DOHH2 (cell line): ENCODE data around the gene ORC2.

Experiments
- H3F3A ChIP-seq: fragments of 200-600 bp; sonication (generic), shearing (Covaris generic); 2 replicates; pipeline ENCODE4 v1.6.0; 2016; ENCODE audit warnings: antibody characterized with exemption, mild to moderate bottlenecking; ENCODE audit not compliant: control insufficient read depth, insufficient read depth
- H3K27ac ChIP-seq: fragments of 200-600 bp; sonication (generic); 2 replicates; pipeline ENCODE4 v1.5.1; 2014; ENCODE audit warnings: low read depth, mild to moderate bottlenecking, low read length, moderate library complexity
- H3K27me3 ChIP-seq: fragments of 200-600 bp; sonication (generic); 2 replicates; pipeline ENCODE4 v1.6.1; 2014; ENCODE audit warnings: mild to moderate bottlenecking, low read length, mixed read lengths; ENCODE audit not compliant: control insufficient read depth
- H3K36me3 ChIP-seq: fragments of 200-600 bp; sonication (generic); 2 replicates; pipeline ENCODE4 v1.6.1; 2014; ENCODE audit warnings: mild to moderate bottlenecking, low read length, moderate library complexity, mixed read lengths; ENCODE audit not compliant: control insufficient read depth
- H3K4me1 ChIP-seq: fragments of 200-600 bp; sonication (generic); 2 replicates; pipeline ENCODE4 v1.6.1; 2014; ENCODE audit warnings: mild to moderate bottlenecking, low read length, mixed read lengths; ENCODE audit not compliant: control insufficient read depth
- H3K4me2 ChIP-seq: fragments of 200-600 bp; sonication (generic); 2 replicates; pipeline ENCODE4 v1.6.0; 2014; ENCODE audit warnings: mild to moderate bottlenecking, low read length, moderate library complexity
- H3K4me3 ChIP-seq: fragments of 200-600 bp; sonication (generic); 2 replicates; pipeline ENCODE4 v1.5.1; 2014; ENCODE audit warnings: mild to moderate bottlenecking, low read length, mixed read lengths
- H3K79me2 ChIP-seq: fragments of 200-600 bp; sonication (generic); 2 replicates; pipeline ENCODE4 v1.6.1; 2014; ENCODE audit warnings: mild to moderate bottlenecking, low read length, mixed read lengths; ENCODE audit not compliant: control insufficient read depth
- H3K9me2 ChIP-seq: fragments of 200-600 bp; sonication (generic); replicated peaks from 2 replicates; pipeline ENCODE4 v1.6.1; 2014; ENCODE audit warnings: mild to moderate bottlenecking, low read length, mixed read lengths; ENCODE audit not compliant: control insufficient read depth
- H3K9me3 ChIP-seq: fragments of 200-600 bp; sonication (generic); 2 replicates; pipeline ENCODE4 v1.6.1; 2014; ENCODE audit warnings: antibody characterized with exemption, low read length, mixed read lengths; ENCODE audit not compliant: control insufficient read depth, insufficient read depth
- H4K20me1 ChIP-seq: fragments of 200-600 bp; sonication (generic); 2 replicates; pipeline ENCODE4 v1.6.0; 2014; ENCODE audit warnings: low read depth, mild to moderate bottlenecking, antibody characterized with exemption, low read length, moderate library complexity; ENCODE audit not compliant: control insufficient read depth, insufficient read depth
- EZH2phosphoT487 ChIP-seq: fragments of 200-600 bp; sonication (generic); IDR thresholded peaks from 2 replicates; pipeline ENCODE4 v1.6.1; 2017; ENCODE audit warnings: borderline replicate concordance, mild to moderate bottlenecking, antibody characterized with exemption, low read length, moderate library complexity, mixed read lengths
- TF ChIP-seq, protein P1 (sequence below): fragments of 200-600 bp; sonication (generic); IDR thresholded peaks from one replicate; pipeline ENCODE4 v1.5.1; 2014; ENCODE audit warnings: antibody characterized with exemption, mild to moderate bottlenecking, low read depth, low read length; ENCODE audit not compliant: poor library complexity, severe bottlenecking

The ORC2 gene

DNA sequence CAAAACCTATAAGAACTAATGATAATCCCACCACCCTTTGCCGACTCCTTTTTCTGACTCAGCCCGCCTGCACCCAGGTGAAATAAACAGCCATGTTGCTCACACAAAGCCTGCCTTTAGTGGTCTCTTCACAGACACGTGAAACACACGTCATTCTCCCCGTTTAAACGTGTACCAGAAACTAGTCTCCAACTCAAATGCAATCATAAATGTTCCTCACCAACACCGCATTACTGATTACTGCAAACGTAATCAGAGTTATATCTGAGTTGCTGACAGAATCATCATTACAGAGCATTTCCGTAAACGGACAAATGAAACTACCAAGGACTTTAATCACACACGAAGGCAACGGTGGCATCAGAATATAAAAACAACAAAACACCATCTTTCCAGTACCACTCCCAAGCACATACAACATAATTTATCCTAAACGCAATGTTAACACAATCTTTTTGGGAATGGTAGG lies 100.9 kb downstream of the ORC2 start:
- Histone ChIP-seq H3K4me3 (peak overlapping the region; percentile 98), H3K36me3 (peaks cover 68% of the 10 kb centered on the region), H3K27me3 (no peaks in the 10 kb centered on the region), H3K9me3 (no peaks in the 10 kb centered on the region), H3K4me1 (peaks cover 25% of the 10 kb centered on the region), H4K20me1 (peaks cover 29% of the 10 kb centered on the region), H3K9me2 (no peaks in the 10 kb centered on the region), H3K4me2 (peak overlapping the region; percentile 87), H3K79me2 (peaks cover 70% of the 10 kb centered on the region), H3F3A (peaks cover 29% of the 10 kb centered on the region), H3K27ac (peak overlapping the region; percentile 88)
- TF ChIP-seq, protein P1, sequence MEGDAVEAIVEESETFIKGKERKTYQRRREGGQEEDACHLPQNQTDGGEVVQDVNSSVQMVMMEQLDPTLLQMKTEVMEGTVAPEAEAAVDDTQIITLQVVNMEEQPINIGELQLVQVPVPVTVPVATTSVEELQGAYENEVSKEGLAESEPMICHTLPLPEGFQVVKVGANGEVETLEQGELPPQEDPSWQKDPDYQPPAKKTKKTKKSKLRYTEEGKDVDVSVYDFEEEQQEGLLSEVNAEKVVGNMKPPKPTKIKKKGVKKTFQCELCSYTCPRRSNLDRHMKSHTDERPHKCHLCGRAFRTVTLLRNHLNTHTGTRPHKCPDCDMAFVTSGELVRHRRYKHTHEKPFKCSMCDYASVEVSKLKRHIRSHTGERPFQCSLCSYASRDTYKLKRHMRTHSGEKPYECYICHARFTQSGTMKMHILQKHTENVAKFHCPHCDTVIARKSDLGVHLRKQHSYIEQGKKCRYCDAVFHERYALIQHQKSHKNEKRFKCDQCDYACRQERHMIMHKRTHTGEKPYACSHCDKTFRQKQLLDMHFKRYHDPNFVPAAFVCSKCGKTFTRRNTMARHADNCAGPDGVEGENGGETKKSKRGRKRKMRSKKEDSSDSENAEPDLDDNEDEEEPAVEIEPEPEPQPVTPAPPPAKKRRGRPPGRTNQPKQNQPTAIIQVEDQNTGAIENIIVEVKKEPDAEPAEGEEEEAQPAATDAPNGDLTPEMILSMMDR = no peak

DNA sequence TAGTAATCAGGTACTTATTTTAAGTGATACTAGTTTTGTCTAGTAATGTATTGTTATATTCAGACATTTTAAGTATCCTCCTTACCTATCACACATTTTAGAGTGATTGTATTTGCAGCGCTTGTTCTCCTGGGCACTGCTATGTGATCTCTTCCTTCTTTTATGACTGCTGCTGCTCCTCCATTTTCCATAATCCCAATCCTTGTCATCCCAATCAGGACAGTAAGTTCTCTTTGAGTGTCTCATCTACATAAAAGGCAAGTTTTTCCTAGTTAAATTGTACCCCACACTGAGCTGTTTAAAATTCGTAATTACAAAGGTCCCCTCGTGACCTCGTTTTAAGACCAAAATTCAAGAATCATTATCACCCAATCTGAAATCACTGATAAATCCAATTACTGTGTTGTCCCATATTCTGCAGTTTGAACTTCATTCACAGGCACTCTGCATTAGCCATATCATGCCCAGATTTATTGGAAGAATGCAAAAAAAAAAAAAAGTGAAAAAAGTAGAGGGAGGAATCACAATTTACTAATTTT lies 101.8 kb downstream of the ORC2 start:
- no peaks in the 10 kb centered on the region for H3K9me3 ChIP-seq
- H3K79me2 ChIP-seq = peaks cover 79% of the 10 kb centered on the region
- no peaks in the 10 kb centered on the region for H3K9me2 ChIP-seq
- no peaks in the 10 kb centered on the region for H3K27me3 ChIP-seq
- peak overlapping the region; percentile 98 for H3K4me3 ChIP-seq
- TF ChIP-seq EZH2phosphoT487 = no peak
- TF ChIP-seq, protein P1 = no peak
- H3F3A ChIP-seq = peaks cover 32% of the 10 kb centered on the region
- peaks cover 21% of the 10 kb centered on the region for H3K4me1 ChIP-seq
- peak overlapping the region; percentile 87 for H3K4me2 ChIP-seq
- H3K36me3 ChIP-seq = peaks cover 77% of the 10 kb centered on the region
- H4K20me1 ChIP-seq = peaks cover 33% of the 10 kb centered on the region
- peak overlapping the region; percentile 4; the same call in 1 of the 2 replicates for H3K27ac ChIP-seq

DNA sequence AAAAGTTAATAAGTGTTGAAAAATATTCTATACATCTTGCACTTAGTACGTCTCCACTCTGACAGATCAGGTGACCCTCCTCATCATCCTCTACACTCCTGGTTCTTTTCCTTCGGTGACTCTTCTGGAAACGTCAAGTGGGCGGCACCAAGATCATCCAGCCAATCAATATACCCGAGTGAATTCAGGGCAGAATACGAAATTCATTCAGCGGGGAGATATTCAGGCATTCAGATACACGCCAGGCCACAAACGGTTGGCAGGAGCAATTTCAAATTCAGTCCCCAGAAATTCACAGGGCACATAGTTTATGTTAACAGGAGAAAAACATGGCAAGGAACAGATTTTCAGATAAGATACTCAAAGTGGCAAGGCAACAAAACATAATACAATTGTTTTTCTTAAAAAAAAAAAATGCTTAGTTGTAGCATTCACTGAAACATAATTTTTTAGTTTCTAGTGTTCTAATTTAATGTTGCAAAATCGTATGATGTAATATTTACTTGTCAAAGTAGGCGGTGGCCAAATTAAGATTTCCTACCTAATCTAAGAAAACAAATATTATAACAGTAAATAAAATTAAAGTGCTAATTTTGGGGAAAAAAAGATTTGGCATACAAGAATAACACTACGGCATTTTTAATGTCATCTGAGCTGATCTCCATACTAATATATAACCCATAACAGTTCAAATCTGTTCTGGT lies 103.2 kb downstream of the ORC2 start:
- Histone ChIP-seq H3K4me2 (0 out of 2 replicates have a peak overlapping the region, but pooled peaks have one; percentile 87), H3K27ac (no peak overlapping the region), H3F3A (peaks cover 32% of the 10 kb centered on the region), H3K9me3 (no peaks in the 10 kb centered on the region), H3K9me2 (no peaks in the 10 kb centered on the region), H3K27me3 (no peaks in the 10 kb centered on the region), H4K20me1 (peaks cover 33% of the 10 kb centered on the region), H3K4me3 (no peak overlapping the region), H3K79me2 (peaks cover 85% of the 10 kb centered on the region), H3K36me3 (peaks cover 90% of the 10 kb centered on the region), H3K4me1 (peaks cover 21% of the 10 kb centered on the region)
- TF ChIP-seq, protein P1 = no peak
- TF ChIP-seq EZH2phosphoT487 = no peak
